HepG2 (cell line): ENCODE data around the gene NUBP2. TPM values are rescaled to one million over a fixed set of nuclear protein-coding genes. Genes with fewer than 3 reads are reported as not detected.

Experiments
- ATAC-seq: fragments of 200-7000 bp; cut with Tn5 transposase; 3 replicates; pipeline ENCODE4 v1.9.1; 2020; ENCODE audit warnings: mild to moderate bottlenecking, moderate library complexity
- BruUV-seq: library from RNA; stranded (reverse); fragments of 400-500 nt; replicated peaks from 2 replicates; lab custom pipeline; 2021; lab: Mats Ljungman, UMichigan
- CTCF ChIA-PET: fragments of 300-600 bp; formaldehyde crosslinking; extraction: SDS; loops from one replicate; lab custom pipeline; 2021; ENCODE audit warnings: low total read pairs, inconsistent platforms, low intra/inter-chr PET ratio; lab: Yijun Ruan, JAX
- POLR2A ChIA-PET: fragments of 350-600 bp; sonication (Branson Sonifier 250); formaldehyde crosslinking; loops from one replicate; lab custom pipeline; 2020; ENCODE audit warnings: antibody characterized with exemption, inconsistent platforms; lab: Yijun Ruan, JAX
- DNase-seq: peaks from one replicate; pipeline ENCODE4 v3.0.0-alpha.2; 2015; ENCODE audit warnings: low spot score
- FAIRE-seq: peaks from 3 replicates; lab custom pipeline; 2011; peaks lifted over from hg19 to GRCh38; lab: Jason Lieb, UNC
- H2AFZ ChIP-seq: one replicate; pipeline ENCODE4 v1.6.1; 2011; ENCODE audit warnings: low read length, inconsistent platforms
- H3K27ac ChIP-seq: fragments of 300-600 bp; 3 replicates; pipeline ENCODE4 v1.8.0; 2011; ENCODE audit warnings: mixed run types, mild to moderate bottlenecking, mixed read lengths, low read length, inconsistent platforms; ENCODE audit not compliant: insufficient read depth; ENCODE audit errors: extremely low read length
- H3K27me3 ChIP-seq, 2 experiments: fragments of 200-600 bp in 1 of 2; 2 replicates in 1 of 2; 3 replicates in 1 of 2; pipeline versions ENCODE4 v1.6.0 to v1.8.0; 2011; ENCODE audit warnings: low read length in 2 of 2, mild to moderate bottlenecking in 2 of 2, moderate library complexity in 2 of 2, inconsistent platforms in 1 of 2; ENCODE audit not compliant: insufficient read depth in 2 of 2, control insufficient read depth in 1 of 2
- H3K36me3 ChIP-seq, 2 experiments: fragments of 200-600 bp in 1 of 2; replicated peaks in 1 of 2; 2 replicates in 1 of 2; 3 replicates in 1 of 2; pipeline versions ENCODE4 v1.5.1 to v1.8.0; 2011; ENCODE audit warnings: low read length in 2 of 2, inconsistent platforms in 1 of 2; ENCODE audit not compliant: insufficient read depth in 2 of 2, control insufficient read depth in 1 of 2
- H3K4me1 ChIP-seq: 2 replicates; pipeline ENCODE4 v1.5.1; 2012; ENCODE audit warnings: low read length, inconsistent platforms; ENCODE audit not compliant: insufficient read depth
- H3K4me2 ChIP-seq: 2 replicates; pipeline ENCODE4 v1.6.0; 2011; ENCODE audit warnings: low read depth, low read length, inconsistent platforms
- H3K4me3 ChIP-seq, 3 experiments: fragments of 200-600 bp in 1 of 3; sonication (generic), shearing (Covaris generic) in 1 of 3; replicated peaks in 1 of 3; 2 replicates each; pipeline ENCODE4 v1.5.1; 2011 to 2016; ENCODE audit warnings: low read length in 3 of 3, inconsistent platforms in 2 of 3, low read depth in 2 of 3, mild to moderate bottlenecking in 2 of 3, control low read depth in 1 of 3, mixed read lengths in 1 of 3; ENCODE audit not compliant: insufficient read depth in 1 of 3
- H3K79me2 ChIP-seq: one replicate; pipeline ENCODE4 v1.6.1; 2011; ENCODE audit warnings: low read length, inconsistent platforms; ENCODE audit not compliant: insufficient read depth
- H3K9ac ChIP-seq: 2 replicates; pipeline ENCODE4 v1.6.0; 2011; ENCODE audit warnings: mild to moderate bottlenecking, low read depth, low read length, inconsistent platforms; ENCODE audit not compliant: insufficient read depth
- H3K9me3 ChIP-seq: 2 replicates; pipeline ENCODE4 v1.5.1; 2012; ENCODE audit warnings: mild to moderate bottlenecking, low read length
- H4K20me1 ChIP-seq: 2 replicates; pipeline ENCODE4 v1.6.0; 2011; ENCODE audit warnings: inconsistent platforms, mild to moderate bottlenecking, low read length, moderate library complexity; ENCODE audit not compliant: insufficient read depth
- AGO2 ChIP-seq: fragments of 200-400 bp; formaldehyde crosslinking; optimal IDR thresholded peaks from 2 replicates; pipeline ENCODE3; 2017; ENCODE audit warnings: mild to moderate bottlenecking, low read depth, low read length, moderate library complexity
- CENPBD1 ChIP-seq: sonication (generic); formaldehyde crosslinking; IDR thresholded peaks from 2 replicates; pipeline ENCODE4 v1.8.0; 2022; ENCODE audit warnings: missing genetic modification reagents, low read depth, mild to moderate bottlenecking, borderline replicate concordance
- HDAC6 ChIP-seq: fragments of 200-600 bp; sonication (generic); IDR thresholded peaks from 2 replicates; pipeline ENCODE4 v1.7.0; 2017; ENCODE audit warnings: mild to moderate bottlenecking, antibody characterized with exemption, low read length, low read depth
- MTA1 ChIP-seq: sonication (generic); formaldehyde crosslinking; IDR thresholded peaks from 2 replicates; pipeline ENCODE4 v1.4.0; 2020; ENCODE audit warnings: missing genetic modification reagents, mild to moderate bottlenecking, borderline replicate concordance
- RORA ChIP-seq: sonication (generic); formaldehyde crosslinking; IDR thresholded peaks from 2 replicates; pipeline ENCODE4 v1.5.0; 2020; ENCODE audit warnings: mild to moderate bottlenecking, missing genetic modification reagents, moderate library complexity
- ZNF446 ChIP-seq: sonication (generic); formaldehyde crosslinking; IDR thresholded peaks from 2 replicates; pipeline ENCODE4 v1.5.0; 2020; ENCODE audit warnings: mild to moderate bottlenecking, missing genetic modification reagents
- WGBS: methylation state at CpG from one replicate; pipeline ENCODE4 v1.1.6; 2017; ENCODE audit warnings: low lambda C conversion rate; 5-methylcytosine and 5-hydroxymethylcytosine counted together
- in situ Hi-C: cut with HindIII; loops from 2 replicates; pipeline ENCODE4 v1.10.0; 2017; ENCODE audit warnings: low pct_unique_long_range_greater_than_20kb; ENCODE audit not compliant: extremely low pct_ligation_motif_present
- intact Hi-C: fragments of 100-400 bp; cut with micrococcal nuclease; formaldehyde crosslinking; loops from one replicate; pipeline ENCODE4 v1.10.0; 2022; ENCODE audit not compliant: unreplicated experiment
- polyA plus RNA-seq, 8 experiments: library from polyadenylated mRNA; depleted of rRNA in 3 of 8; stranded (reverse) in 7 of 8; unstranded in 1 of 8; fragments of >200 nt; fragmentation: Illumina TruSeq in 4 of 8; extraction: Trizol in 4 of 8; gene quantifications; 2 replicates each; pipeline versions ENCODE4 v1.2.1 to v1.2.3, GENCODE V29; 2011 to 2016; ENCODE audit warnings: low read depth in 4 of 8, missing spikeins in 1 of 8, mixed read lengths in 1 of 8; ENCODE audit not compliant: insufficient read depth in 1 of 8
- total RNA-seq, 5 experiments: library from RNA; depleted of rRNA; stranded (reverse); fragments of >200 nt; fragmentation: Illumina TruSeq; extraction: Trizol; gene quantifications; 2 replicates each; pipeline ENCODE4 v1.2.3, GENCODE V29; 2016; ENCODE audit warnings: low read depth in 1 of 5

The NUBP2 gene
- total and polyA plus RNA-seq, 2 of the 13 experiments (the other 11 are each of a cell fraction or from before 2014, with no cell fraction given) = 25.7 to 61.5 TPM

- TF ChIP-seq AGO2 = peak; percentile 63
- TF ChIP-seq HDAC6 = no peak
- no peak for TF ChIP-seq RORA
- no peak for FAIRE-seq
- H3K27ac ChIP-seq = no peak overlapping the region
- no peak for ATAC-seq
- intact Hi-C loops (no loop called here), in situ Hi-C loops (loop anchor here (5.0 kb wide), 1 partner anchor 39 kb away; the partner anchor contains the start of genes NUBP2 and SPSB3)
- H3K79me2 ChIP-seq = peaks cover 20% of the 10 kb centered on the region
- H2AFZ ChIP-seq = no peak overlapping the region
- no TSS peak for BruUV-seq
- H3K36me3 ChIP-seq = peaks cover 16 to 41% of the 10 kb centered on the region in 2 experiments; a peak in 4 of 5 replicates
- H3K4me1 ChIP-seq = peaks cover 24% of the 10 kb centered on the region
- no peaks in the 10 kb centered on the region; the same call in 1 of the 2 replicates for H4K20me1 ChIP-seq
- H3K9ac ChIP-seq = no peak overlapping the region
- ChIA-PET POLR2A (no interaction called here), CTCF (no interaction called here)
- 100% methylated on average over 3 of the region's 12 CpGs for WGBS
- DNase-seq = no peak
- no peak overlapping the region for H3K4me3 ChIP-seq
- no peak overlapping the region for H3K4me2 ChIP-seq
- no peaks in the 10 kb centered on the region for H3K27me3 ChIP-seq
- H3K9me3 ChIP-seq = no peaks in the 10 kb centered on the region
Observed at GRCh38 chr16:1820946-1821290, 38.2 kb downstream of the NUBP2 start.

GRCh38 chr16:1821861-1822611, 39.3 kb downstream of the NUBP2 start:
- intact Hi-C loops = no loop called here
- TF ChIP-seq CENPBD1 (CRISPR knock-in tag) (no peak), MTA1 (peak; percentile 14; the same call in 1 of the 2 replicates), AGO2 (peak; percentile 46), ZNF446 (no peak)
- FAIRE-seq (no peak), ATAC-seq (no peak), DNase-seq (no peak)
- no peaks in the 10 kb centered on the region; the same call in 1 of the 2 replicates for H4K20me1 ChIP-seq
- BruUV-seq = no TSS peak
- no peak overlapping the region for H3K4me3 ChIP-seq
- H3K4me2 ChIP-seq = no peak overlapping the region
- H3K9me3 ChIP-seq = no peaks in the 10 kb centered on the region
- H3K9ac ChIP-seq = no peak overlapping the region
- 99% methylated on average over 8 of the region's 24 CpGs for WGBS
- in situ Hi-C loops = loop anchor here (5.0 kb wide), 1 partner anchor 40 kb away; the partner anchor contains the start of genes NUBP2 and SPSB3
- ChIA-PET CTCF (no interaction called here), POLR2A (no interaction called here)
- H3K4me1 ChIP-seq = peaks cover 24% of the 10 kb centered on the region
- H2AFZ ChIP-seq = no peak overlapping the region
- H3K36me3 ChIP-seq = peaks cover 12 to 31% of the 10 kb centered on the region in 2 experiments; a peak in 4 of 5 replicates
- no peak overlapping the region for H3K27ac ChIP-seq
- no peaks in the 10 kb centered on the region for H3K27me3 ChIP-seq
- peaks cover 20% of the 10 kb centered on the region for H3K79me2 ChIP-seq
